ENCODE data around the gene C22orf42.
"Not testable (repeated sequence)": the region's sequence is repeated elsewhere in the genome, so short reads cannot be mapped to it uniquely, and the experiment has no call there.

The C22orf42 gene

DNA sequence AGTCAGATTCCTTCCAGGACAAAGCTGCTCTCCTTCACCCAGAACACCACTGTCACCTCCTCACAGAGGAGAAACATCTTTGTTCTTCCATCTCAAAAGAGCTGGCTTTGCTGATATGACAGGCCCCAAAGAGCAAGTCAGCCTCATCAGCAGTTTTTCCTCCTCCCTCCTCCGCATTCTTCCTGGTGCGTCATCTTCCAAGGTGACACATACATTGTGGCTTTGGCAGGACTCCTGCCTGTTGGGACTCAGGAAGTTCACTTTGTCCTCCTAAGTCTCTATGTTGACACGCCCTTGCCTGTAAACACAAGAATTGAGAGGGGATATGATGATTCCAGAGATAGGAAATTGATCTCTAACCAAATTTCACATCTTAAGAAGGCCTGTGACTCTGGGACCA is 23.1 kb downstream of the C22orf42 start:
- not testable (repeated sequence) for DNase-seq (ENCODE audit: low read depth in 2 of 2)

DNA sequence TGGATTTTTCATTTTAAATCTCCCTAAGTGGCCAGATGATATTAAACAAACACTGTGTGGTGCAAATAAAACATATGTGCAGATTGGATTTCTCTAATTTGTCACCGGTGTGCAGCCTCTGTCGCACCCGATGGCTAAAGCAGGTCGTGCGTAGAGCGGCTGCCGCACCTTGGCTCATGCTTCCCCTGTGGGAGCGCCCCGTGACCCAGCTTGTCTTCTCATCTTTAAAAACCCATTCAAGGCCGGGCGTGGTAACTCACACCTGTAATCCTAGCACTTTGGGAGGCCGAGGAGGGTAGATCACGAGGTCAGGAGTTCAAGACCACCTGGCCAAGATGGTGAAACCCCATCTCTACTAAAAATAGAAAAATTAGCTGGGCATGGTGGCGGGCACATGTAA is 24.3 kb downstream of the C22orf42 start:
- DNase-seq (ENCODE audit: low read depth in 2 of 2): not testable (repeated sequence)

DNA sequence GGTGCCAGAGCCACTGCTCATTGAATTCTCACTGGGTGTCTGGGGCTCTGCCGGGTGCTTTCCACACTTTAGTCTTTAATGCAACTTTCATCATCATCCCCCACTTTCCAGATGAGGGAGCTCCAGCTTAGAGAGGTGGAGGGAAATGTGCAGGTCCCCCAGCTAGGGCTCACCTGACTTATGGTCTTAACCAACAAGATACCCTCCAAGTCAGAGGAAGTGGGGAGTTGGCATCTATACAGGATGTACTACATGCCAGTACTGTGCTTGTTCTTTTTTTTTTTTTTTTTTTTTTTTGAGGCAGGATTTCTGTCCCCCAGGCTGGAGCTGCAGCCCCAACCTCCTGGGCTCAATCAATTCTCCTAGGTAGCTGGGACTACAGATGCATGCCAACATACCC is 26.3 kb downstream of the C22orf42 start:
- no peak for DNase-seq (ENCODE audit: low read depth in 2 of 2)

GRCh38 chr22:32132126-32132525 is 27.0 kb downstream of the C22orf42 start:
- DNase-seq (ENCODE audit: low read depth in 2 of 2): no peak

DNA sequence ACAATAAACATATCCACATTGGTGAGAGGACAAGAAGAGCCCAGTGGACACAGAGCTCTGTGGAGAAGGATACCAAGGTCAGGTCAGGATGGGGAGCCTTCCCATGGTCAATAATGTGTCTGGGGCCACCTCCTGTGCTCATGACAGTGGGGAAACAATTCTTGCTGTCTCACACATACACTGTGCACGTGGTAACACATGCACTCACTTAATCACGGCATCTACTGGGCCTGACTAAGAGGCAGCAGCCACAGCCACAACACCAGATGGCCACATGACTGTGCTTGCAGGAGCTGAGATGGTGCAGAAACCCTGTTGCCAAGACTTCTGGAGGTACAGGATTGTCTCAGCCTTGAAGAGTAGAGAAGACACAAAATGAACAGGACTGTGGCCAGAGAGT is 28.6 kb downstream of the C22orf42 start:
- no peak for DNase-seq (ENCODE audit: low read depth in 2 of 2)

DNA sequence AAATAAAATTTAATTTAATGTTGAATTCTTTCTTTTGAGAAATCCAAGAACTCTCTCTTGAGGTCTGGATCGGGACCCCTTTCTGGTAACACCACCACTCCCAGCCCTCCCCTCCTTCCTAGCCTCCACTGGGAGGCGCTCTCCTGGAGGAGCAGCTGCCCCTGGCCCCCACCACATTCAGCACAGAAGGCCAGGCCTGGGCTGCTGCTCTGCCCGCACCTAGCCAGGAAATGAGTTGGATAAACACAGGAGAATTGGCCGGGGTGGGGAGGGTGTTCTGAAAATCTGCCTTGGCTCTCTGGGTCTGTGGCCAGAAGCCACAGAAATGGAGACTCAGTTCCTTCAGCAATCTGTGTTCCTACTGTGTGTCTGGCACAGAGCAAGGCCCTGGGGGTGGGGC is 31.2 kb downstream of the C22orf42 start:
- DNase-seq (ENCODE audit: low read depth in 2 of 2): no peak

DNA sequence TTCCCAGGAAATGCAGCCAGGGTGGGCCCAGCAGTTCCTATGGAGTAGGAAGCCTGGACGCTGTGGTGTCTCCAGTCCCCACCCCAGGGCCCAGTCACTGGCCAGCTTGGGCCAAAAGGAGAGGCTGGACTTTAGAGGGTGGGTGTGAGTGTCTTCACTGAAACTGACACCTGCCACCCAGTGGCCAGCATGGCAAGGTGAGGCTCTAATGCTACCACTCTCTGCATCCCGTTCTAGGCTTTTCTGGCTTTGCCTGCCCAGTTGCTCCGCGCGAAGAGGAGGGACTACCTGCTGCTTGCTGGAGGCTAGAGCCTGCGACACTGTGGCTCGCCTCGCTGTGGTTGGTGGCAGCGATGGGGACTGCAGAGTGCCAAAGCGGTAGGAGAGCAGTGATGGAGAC is 35.4 kb downstream of the C22orf42 start:
- no peak for DNase-seq (ENCODE audit: low read depth in 2 of 2)

- no peak for DNase-seq (ENCODE audit: low read depth in 2 of 2)
Measured at GRCh38 chr22:32122899-32123298, 36.2 kb downstream of the C22orf42 start.

- no peak for DNase-seq (ENCODE audit: low read depth in 2 of 2)
Measured at GRCh38 chr22:32120603-32121002, 38.5 kb downstream of the C22orf42 start.

GRCh38 chr22:32119568-32120235 is 39.4 kb downstream of the C22orf42 start:
- no peak for DNase-seq (ENCODE audit: low read depth in 2 of 2)

- no peak for DNase-seq (ENCODE audit: low read depth in 2 of 2)
Measured at GRCh38 chr22:32112380-32112779, 46.7 kb downstream of the C22orf42 start.

DNA sequence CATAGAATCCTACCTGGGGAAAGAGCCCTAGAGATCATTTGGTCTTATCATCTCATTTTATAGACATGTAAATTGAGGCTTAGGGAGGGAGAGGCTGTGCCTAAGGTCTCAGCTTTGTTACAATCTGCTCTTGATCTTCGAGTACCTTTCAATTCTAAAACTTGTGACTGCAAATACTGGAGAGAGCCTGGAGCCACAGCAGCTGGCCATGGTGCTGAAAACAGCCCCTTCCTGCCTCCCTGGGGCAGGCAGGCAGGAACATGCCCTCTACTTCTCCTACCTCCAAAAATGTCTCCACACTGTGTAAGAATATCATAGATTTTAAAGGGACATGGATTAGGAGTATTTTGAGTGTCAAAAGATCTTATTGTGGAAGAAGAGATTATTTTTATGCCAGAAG is 52.2 kb downstream of the C22orf42 start:
- DNase-seq (ENCODE audit: low read depth in 2 of 2): no peak

- no peak for DNase-seq (ENCODE audit: low read depth in 2 of 2)
Measured at GRCh38 chr22:32103658-32104315, 55.3 kb downstream of the C22orf42 start.

DNA sequence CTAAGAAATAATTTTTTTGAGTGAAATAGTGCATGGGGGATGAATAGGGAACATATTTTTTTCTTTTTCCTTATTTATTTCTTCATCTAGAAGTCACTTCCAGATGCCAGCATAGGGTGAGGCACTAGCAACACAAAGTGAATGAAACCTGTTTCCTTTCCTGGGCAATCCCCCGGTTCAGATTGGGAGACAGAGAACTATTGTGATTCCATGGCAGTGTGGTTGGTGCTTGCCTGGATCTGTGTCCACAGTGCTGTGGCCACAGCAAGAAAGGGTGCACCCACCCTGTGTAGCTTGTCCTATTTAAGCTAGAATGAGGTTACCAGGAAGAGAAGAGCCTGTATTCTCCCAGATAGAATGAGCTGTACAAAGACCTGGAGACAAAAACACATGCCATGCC is 58.4 kb downstream of the C22orf42 start:
- no peak for DNase-seq (ENCODE audit: low read depth in 2 of 2)

Measured in fibroblast of skin of left biceps (primary cell).